Neural progenitor cell (in vitro differentiated cells): Measurements from ENCODE around the gene ZSCAN10. TPM values are rescaled to one million over a fixed set of nuclear protein-coding genes. Genes with fewer than 3 reads are reported as not detected.
"Not testable (repeated sequence)": the region's sequence is repeated elsewhere in the genome, so short reads cannot be mapped to it uniquely, and the experiment has no call there.

Experiments
- DNase-seq: peaks from one replicate; pipeline ENCODE4 v3.0.0-alpha.2; 2016; ENCODE audit warnings: low spot score
- H2AFZ ChIP-seq: fragments of 200-600 bp; sonication (generic); replicated peaks from 2 replicates; pipeline ENCODE4 v1.6.1; 2016; ENCODE audit warnings: antibody characterized with exemption
- H3F3A ChIP-seq: fragments of 200-600 bp; sonication (generic); 2 replicates; pipeline ENCODE4 v1.6.1; 2016; ENCODE audit warnings: antibody characterized with exemption, low read depth
- H3K27ac ChIP-seq: fragments of 200-600 bp; sonication (generic); 2 replicates; pipeline ENCODE4 v1.5.1; 2016; ENCODE audit warnings: mild to moderate bottlenecking
- H3K27me3 ChIP-seq: fragments of 200-600 bp; sonication (generic); 2 replicates; pipeline ENCODE4 v1.6.1; 2016; ENCODE audit warnings: mild to moderate bottlenecking, moderate library complexity
- H3K36me3 ChIP-seq: fragments of 200-600 bp; sonication (generic); 2 replicates; pipeline ENCODE4 v1.5.1; 2016
- H3K4me1 ChIP-seq: fragments of 200-600 bp; sonication (generic); 2 replicates; pipeline ENCODE4 v1.6.1; 2016; ENCODE audit warnings: mixed run types
- H3K4me2 ChIP-seq: fragments of 200-600 bp; sonication (generic); 2 replicates; pipeline ENCODE4 v1.6.1; 2016
- H3K4me3 ChIP-seq: fragments of 200-600 bp; sonication (generic); 2 replicates; pipeline ENCODE4 v1.5.1; 2016
- H3K79me2 ChIP-seq: fragments of 200-600 bp; sonication (generic); 2 replicates; pipeline ENCODE4 v1.6.1; 2016; ENCODE audit warnings: low read depth
- H3K9ac ChIP-seq: fragments of 200-600 bp; sonication (generic); 2 replicates; pipeline ENCODE4 v1.6.1; 2016
- H3K9me3 ChIP-seq: fragments of 200-600 bp; sonication (generic); 2 replicates; pipeline ENCODE4 v1.5.1; 2016; ENCODE audit warnings: low read depth
- H4K20me1 ChIP-seq: fragments of 200-600 bp; sonication (generic); 2 replicates; pipeline ENCODE4 v1.6.1; 2016; ENCODE audit warnings: low read depth
- H3K27ac Mint-ChIP-seq: 3 replicates; pipeline ENCODE4 v1.8.0; 2021; ENCODE audit warnings: mixed read lengths
- H3K27me3 Mint-ChIP-seq: 2 replicates; pipeline ENCODE4 v1.8.0; 2022; ENCODE audit warnings: low read depth, mild to moderate bottlenecking, inconsistent platforms, moderate library complexity, mixed read lengths; ENCODE audit not compliant: insufficient read depth
- H3K36me3 Mint-ChIP-seq: 3 replicates; pipeline ENCODE4 v1.8.0; 2021; ENCODE audit warnings: mixed read lengths
- H3K4me1 Mint-ChIP-seq: 3 replicates; pipeline ENCODE4 v1.8.0; 2021; ENCODE audit warnings: mixed read lengths
- H3K4me3 Mint-ChIP-seq: 3 replicates; pipeline ENCODE4 v1.8.0; 2021; ENCODE audit warnings: mild to moderate bottlenecking, moderate library complexity, mixed read lengths
- H3K9me3 Mint-ChIP-seq: 3 replicates; pipeline ENCODE4 v1.8.0; 2020; ENCODE audit warnings: mixed read lengths
- EZH2 ChIP-seq: fragments of 200-600 bp; sonication (generic); IDR thresholded peaks from 2 replicates; pipeline ENCODE4 v1.6.1; 2017; ENCODE audit warnings: antibody characterized with exemption, mild to moderate bottlenecking, moderate library complexity
- EZH2phosphoT487 ChIP-seq: fragments of 200-600 bp; sonication (generic); IDR thresholded peaks from 2 replicates; pipeline ENCODE4 v1.6.1; 2017; ENCODE audit warnings: antibody characterized with exemption
- total RNA-seq: library from RNA; depleted of rRNA; stranded (reverse); fragments of >200 nt; gene quantifications from 2 replicates; pipeline ENCODE4 v1.2.3, GENCODE V29; 2015; ENCODE audit warnings: low replicate concordance
- TF ChIP-seq, protein P1 (sequence below): fragments of 200-600 bp; sonication (generic); IDR thresholded peaks from 2 replicates; pipeline ENCODE4 v1.5.1; 2017; ENCODE audit warnings: antibody characterized with exemption, mild to moderate bottlenecking

The ZSCAN10 gene
- total RNA-seq, 1 donor from 2014 or later = 5.4 TPM

DNA sequence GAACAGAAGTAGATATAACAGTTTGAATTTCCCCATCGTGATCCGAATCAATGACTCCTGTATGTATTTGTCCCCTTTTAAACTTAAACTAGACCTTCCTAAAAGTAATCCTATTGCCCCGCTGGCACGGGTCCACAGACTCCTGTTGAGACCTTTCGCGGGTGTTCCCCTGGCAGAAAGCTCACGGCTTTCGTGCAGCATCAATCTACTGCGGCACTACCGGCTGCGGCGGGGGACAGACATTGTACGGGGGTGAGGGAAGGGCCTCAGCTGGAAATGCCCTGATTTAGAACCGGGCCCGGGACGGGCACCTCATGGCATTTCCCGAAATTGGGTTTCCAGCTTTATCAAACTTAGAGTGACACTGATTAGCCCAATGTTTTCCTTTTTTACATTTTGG is 19.1 kb downstream of the ZSCAN10 start:
- no peak overlapping the region for H3K27ac ChIP-seq
- no peak overlapping the region for H3K4me3 Mint-ChIP-seq
- peaks cover 11% of the 10 kb centered on the region for H3K4me1 Mint-ChIP-seq

DNA sequence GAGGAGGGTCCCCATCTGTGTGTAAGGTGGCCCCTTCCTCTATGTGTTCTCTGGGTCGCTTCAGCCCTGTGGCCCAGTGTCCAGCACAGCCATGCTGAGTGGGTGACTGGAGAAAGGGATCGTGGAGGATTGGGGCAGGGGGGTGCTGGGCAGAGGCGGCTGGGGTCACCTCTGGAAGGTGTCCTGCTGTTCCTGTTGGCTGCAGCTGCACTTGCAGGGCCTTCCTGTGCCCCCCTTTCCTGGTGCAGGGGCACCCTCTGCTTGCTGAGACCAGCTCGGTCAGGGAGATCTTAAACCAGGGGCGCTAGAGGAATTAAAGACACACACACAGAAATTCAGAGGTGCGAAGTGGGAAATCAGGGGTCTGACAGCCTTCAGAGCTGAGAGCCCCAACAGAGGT is 22.5 kb downstream of the ZSCAN10 start:
- no peak overlapping the region for H3K9ac ChIP-seq
- H3K27me3 ChIP-seq = no peaks in the 10 kb centered on the region
- H3K9me3 ChIP-seq = no peaks in the 10 kb centered on the region
- peaks cover 12% of the 10 kb centered on the region for H3K27me3 Mint-ChIP-seq
- DNase-seq = no peak
- no peak overlapping the region for H3K4me3 Mint-ChIP-seq
- no peaks in the 10 kb centered on the region for H3F3A ChIP-seq
- H3K36me3 Mint-ChIP-seq = no peaks in the 10 kb centered on the region
- H3K27ac Mint-ChIP-seq = no peak overlapping the region
- no peak overlapping the region for H3K4me2 ChIP-seq
- H3K79me2 ChIP-seq = no peaks in the 10 kb centered on the region
- H3K9me3 Mint-ChIP-seq = peaks cover 2% of the 10 kb centered on the region
- no peaks in the 10 kb centered on the region for H4K20me1 ChIP-seq
- peaks cover 14% of the 10 kb centered on the region for H3K4me1 Mint-ChIP-seq
- H3K36me3 ChIP-seq = no peaks in the 10 kb centered on the region
- H3K4me3 ChIP-seq = no peak overlapping the region
- no peaks in the 10 kb centered on the region for H3K4me1 ChIP-seq
- no peak overlapping the region for H3K27ac ChIP-seq
- TF ChIP-seq, protein P1, sequence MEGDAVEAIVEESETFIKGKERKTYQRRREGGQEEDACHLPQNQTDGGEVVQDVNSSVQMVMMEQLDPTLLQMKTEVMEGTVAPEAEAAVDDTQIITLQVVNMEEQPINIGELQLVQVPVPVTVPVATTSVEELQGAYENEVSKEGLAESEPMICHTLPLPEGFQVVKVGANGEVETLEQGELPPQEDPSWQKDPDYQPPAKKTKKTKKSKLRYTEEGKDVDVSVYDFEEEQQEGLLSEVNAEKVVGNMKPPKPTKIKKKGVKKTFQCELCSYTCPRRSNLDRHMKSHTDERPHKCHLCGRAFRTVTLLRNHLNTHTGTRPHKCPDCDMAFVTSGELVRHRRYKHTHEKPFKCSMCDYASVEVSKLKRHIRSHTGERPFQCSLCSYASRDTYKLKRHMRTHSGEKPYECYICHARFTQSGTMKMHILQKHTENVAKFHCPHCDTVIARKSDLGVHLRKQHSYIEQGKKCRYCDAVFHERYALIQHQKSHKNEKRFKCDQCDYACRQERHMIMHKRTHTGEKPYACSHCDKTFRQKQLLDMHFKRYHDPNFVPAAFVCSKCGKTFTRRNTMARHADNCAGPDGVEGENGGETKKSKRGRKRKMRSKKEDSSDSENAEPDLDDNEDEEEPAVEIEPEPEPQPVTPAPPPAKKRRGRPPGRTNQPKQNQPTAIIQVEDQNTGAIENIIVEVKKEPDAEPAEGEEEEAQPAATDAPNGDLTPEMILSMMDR = no peak
- TF ChIP-seq EZH2phosphoT487 (no peak), EZH2 (no peak)
- H2AFZ ChIP-seq = no peak overlapping the region

More for the DNA sequence above, 19.1 kb downstream of the ZSCAN10 start:
- H3K4me2 ChIP-seq = no peak overlapping the region
- H3K4me3 ChIP-seq = no peak overlapping the region
- DNase-seq = no peak
- H3K9me3 ChIP-seq = no peaks in the 10 kb centered on the region
- H3K79me2 ChIP-seq = no peaks in the 10 kb centered on the region
- H3K9me3 Mint-ChIP-seq = peaks cover 2% of the 10 kb centered on the region
- H3K9ac ChIP-seq = no peak overlapping the region
- H3K36me3 Mint-ChIP-seq = no peaks in the 10 kb centered on the region
- H3K27me3 ChIP-seq = no peaks in the 10 kb centered on the region
- H3F3A ChIP-seq = no peaks in the 10 kb centered on the region
- no peaks in the 10 kb centered on the region for H3K4me1 ChIP-seq
- no peak overlapping the region for H3K27ac Mint-ChIP-seq
- peaks cover 7% of the 10 kb centered on the region for H3K27me3 Mint-ChIP-seq
- no peak for TF ChIP-seq EZH2
- TF ChIP-seq, protein P1 = no peak
- TF ChIP-seq EZH2phosphoT487 = no peak
- no peaks in the 10 kb centered on the region for H4K20me1 ChIP-seq
- no peak overlapping the region for H2AFZ ChIP-seq
- H3K36me3 ChIP-seq = no peaks in the 10 kb centered on the region

DNA sequence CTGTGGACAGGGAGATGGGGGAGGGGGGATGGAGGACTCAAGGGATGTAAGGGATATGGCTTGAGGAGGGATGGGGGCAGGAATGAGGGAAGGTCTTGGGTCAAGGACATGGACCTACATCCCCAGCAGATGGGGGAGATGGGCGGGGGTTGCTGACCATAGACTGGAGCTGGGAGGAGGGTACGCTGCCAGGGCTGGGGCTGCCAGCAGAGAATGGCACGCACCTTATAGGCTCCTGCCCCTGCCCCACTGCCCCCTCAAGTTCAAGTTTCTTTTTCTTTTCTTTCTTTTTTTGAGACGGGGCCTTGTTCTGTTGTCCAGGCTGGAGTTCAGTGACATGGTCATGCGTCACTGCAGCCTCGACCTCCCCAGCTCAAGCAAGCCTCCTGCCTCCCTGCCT is 23.1 kb downstream of the ZSCAN10 start:
- Mint-ChIP-seq H3K27me3 (peaks cover 12% of the 10 kb centered on the region), H3K4me1 (peaks cover 11% of the 10 kb centered on the region)
- H3K9me3 Mint-ChIP-seq, H4K20me1 ChIP-seq, H3K9me3 ChIP-seq, H3K27ac ChIP-seq, DNase-seq, H2AFZ ChIP-seq, H3K27me3 ChIP-seq, H3K4me3 Mint-ChIP-seq, H3K36me3 Mint-ChIP-seq, H3F3A ChIP-seq, H3K4me2 ChIP-seq, H3K36me3 ChIP-seq, H3K27ac Mint-ChIP-seq, H3K9ac ChIP-seq, H3K79me2 ChIP-seq, H3K4me1 ChIP-seq, H3K4me3 ChIP-seq: not testable (repeated sequence)

DNA sequence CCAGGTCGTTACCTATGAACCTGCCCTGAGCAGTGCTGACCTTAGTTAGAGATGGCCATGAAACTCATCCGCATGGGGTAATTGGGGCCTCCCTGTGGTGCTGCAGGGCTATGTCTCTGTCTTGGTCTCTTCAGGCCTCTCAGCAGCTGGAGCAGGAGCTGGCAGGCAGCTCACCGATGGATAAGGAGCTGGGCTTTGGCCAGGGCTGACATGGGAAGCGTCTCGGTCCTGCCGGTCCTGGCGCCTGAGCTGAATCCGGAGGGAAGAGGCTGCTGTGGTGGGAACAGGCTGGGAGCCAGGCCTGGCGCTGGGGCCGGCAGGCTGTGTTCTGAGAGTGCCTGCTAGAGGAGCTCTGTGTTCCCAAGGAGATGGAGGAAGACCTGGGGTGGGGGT is 23.6 kb downstream of the ZSCAN10 start:
- Mint-ChIP-seq H3K27me3 (peaks cover 12% of the 10 kb centered on the region), H3K4me1 (peaks cover 9% of the 10 kb centered on the region), H3K36me3 (no peaks in the 10 kb centered on the region), H3K4me3 (no peak overlapping the region), H3K9me3 (no peaks in the 10 kb centered on the region), H3K27ac (no peak overlapping the region)
- Histone ChIP-seq H3K79me2 (no peaks in the 10 kb centered on the region), H3K4me3 (no peak overlapping the region), H3K36me3 (no peaks in the 10 kb centered on the region), H3K27ac (no peak overlapping the region), H3K9ac (no peak overlapping the region), H3K9me3 (no peaks in the 10 kb centered on the region), H4K20me1 (no peaks in the 10 kb centered on the region), H3K4me2 (no peak overlapping the region), H2AFZ (no peak overlapping the region), H3F3A (no peaks in the 10 kb centered on the region), H3K27me3 (no peaks in the 10 kb centered on the region), H3K4me1 (no peaks in the 10 kb centered on the region)
- TF ChIP-seq, protein P1 = no peak
- no peak for TF ChIP-seq EZH2phosphoT487
- TF ChIP-seq EZH2 = no peak
- DNase-seq = no peak
